ENCODE measurements around the gene PLA2G10. TPM values are rescaled to one million over a fixed set of nuclear protein-coding genes. Genes with fewer than 3 reads are reported as not detected.

Gene PLA2G10
- total and polyA plus RNA-seq, 2 of the 13 experiments (the other 11 are each of a cell fraction or from before 2014, with no cell fraction given): not detected

DNA sequence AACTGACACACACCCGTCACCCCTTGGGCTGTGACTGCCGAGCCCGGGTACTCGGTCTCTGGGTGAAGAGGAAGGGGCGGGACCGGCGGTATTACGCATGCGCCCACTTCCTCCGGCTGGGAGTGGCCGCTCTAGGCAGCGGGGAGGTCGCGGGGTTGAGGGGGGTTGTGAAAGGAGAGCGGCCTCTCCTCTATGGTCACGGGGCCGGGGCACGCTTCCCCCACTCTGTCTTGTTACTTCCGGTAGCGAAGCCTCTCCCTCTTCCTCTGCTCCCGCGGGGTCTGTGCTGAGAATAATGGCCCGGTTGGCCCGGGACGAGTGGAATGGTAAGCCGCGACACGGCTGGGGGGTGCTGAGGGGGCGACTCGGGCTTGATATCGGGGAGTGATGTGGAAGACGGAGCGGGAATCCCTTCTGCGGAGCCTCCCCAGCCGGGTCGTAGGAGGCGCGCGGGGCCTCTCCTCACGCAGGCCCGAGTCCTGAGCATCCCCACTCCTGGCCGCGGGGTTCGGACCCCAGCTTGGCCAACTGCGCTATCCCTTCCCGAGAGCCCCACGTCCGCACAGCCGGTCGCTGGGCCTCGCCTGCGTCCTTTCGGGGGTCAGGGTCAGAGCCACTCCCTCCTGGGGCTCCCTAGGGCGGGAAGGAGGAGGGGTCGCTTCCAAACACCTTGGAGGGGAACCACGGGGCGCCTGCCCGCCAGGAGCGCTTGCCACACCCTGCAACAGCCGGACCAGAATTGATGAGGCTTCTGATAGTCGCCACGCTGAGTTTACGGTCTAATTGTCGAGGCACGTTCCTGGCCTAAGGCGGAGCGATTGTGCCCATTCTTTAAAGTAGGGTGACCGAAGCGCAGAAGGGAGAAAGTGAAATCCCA, 61.2 kb downstream of the PLA2G10 start, which contains the start of gene BFAR (continued):
- TF ChIP-seq ZBTB20 (CRISPR knock-in tag; IDR thresholded peaks at IDR 0.05; ENCODE audit: borderline replicate concordance, low read depth) (peak; percentile 47; the same call in 1 of the 2 replicates), CHCHD3 (CRISPR knock-in tag; IDR thresholded peaks at IDR 0.05) (peak; percentile 72; the same call in 1 of the 2 replicates), ZBTB8A (CRISPR knock-in tag; IDR thresholded peaks at IDR 0.05; ENCODE audit: borderline replicate concordance, low read depth) (no peak), ZNF446 (CRISPR knock-in tag; IDR thresholded peaks at IDR 0.05) (no peak; the same call in 1 of the 2 replicates), IKZF1 (IDR thresholded peaks at IDR 0.05) (no peak), U2AF2 (IDR thresholded peaks at IDR 0.05; ENCODE audit: low read depth, low read length) (0 out of 2 replicates have a peak, but pooled peaks have one; percentile 73), STAT5B (CRISPR knock-in tag; IDR thresholded peaks at IDR 0.05) (peak; percentile 74; the same call in 1 of the 2 replicates), ETV6 (CRISPR knock-in tag; conservative IDR thresholded peaks at IDR 0.05) (no peak; the same call in 1 of the 2 replicates), ZBTB3 (CRISPR knock-in tag; IDR thresholded peaks at IDR 0.05; ENCODE audit: borderline replicate concordance, low read depth) (peak; percentile 91; the same call in 1 of the 2 replicates), HOXA7 (CRISPR knock-in tag; IDR thresholded peaks at IDR 0.05) (no peak), RXRB (CRISPR knock-in tag; IDR thresholded peaks at IDR 0.05; ENCODE audit: borderline replicate concordance) (peak; percentile 89), ZFX (CRISPR knock-in tag; IDR thresholded peaks at IDR 0.05; ENCODE audit: low read depth) (peak; percentile 97), SOX6 (IDR thresholded peaks at IDR 0.05) (no peak), SOX6 (CRISPR knock-in tag; IDR thresholded peaks at IDR 0.05) (peak; percentile 81), ZNF317 (CRISPR knock-in tag; IDR thresholded peaks at IDR 0.05) (peak; percentile 66; the same call in 1 of the 2 replicates), MTF1 (CRISPR knock-in tag; IDR thresholded peaks at IDR 0.05) (peak; percentile 49; the same call in 1 of the 2 replicates), PHF20 (CRISPR knock-in tag; IDR thresholded peaks at IDR 0.05) (peak; percentile 95), PRMT3 (CRISPR knock-in tag; IDR thresholded peaks at IDR 0.05; ENCODE audit: borderline replicate concordance, low read depth) (no peak), ZNF230 (CRISPR knock-in tag; IDR thresholded peaks at IDR 0.05) (peak; percentile 57; the same call in 1 of the 2 replicates), NCOA5 (CRISPR knock-in tag; IDR thresholded peaks at IDR 0.05) (no peak), DPF2 (CRISPR knock-in tag; IDR thresholded peaks at IDR 0.05; ENCODE audit: borderline replicate concordance, low read depth) (no peak)
- TF ChIP-seq, protein P1, sequence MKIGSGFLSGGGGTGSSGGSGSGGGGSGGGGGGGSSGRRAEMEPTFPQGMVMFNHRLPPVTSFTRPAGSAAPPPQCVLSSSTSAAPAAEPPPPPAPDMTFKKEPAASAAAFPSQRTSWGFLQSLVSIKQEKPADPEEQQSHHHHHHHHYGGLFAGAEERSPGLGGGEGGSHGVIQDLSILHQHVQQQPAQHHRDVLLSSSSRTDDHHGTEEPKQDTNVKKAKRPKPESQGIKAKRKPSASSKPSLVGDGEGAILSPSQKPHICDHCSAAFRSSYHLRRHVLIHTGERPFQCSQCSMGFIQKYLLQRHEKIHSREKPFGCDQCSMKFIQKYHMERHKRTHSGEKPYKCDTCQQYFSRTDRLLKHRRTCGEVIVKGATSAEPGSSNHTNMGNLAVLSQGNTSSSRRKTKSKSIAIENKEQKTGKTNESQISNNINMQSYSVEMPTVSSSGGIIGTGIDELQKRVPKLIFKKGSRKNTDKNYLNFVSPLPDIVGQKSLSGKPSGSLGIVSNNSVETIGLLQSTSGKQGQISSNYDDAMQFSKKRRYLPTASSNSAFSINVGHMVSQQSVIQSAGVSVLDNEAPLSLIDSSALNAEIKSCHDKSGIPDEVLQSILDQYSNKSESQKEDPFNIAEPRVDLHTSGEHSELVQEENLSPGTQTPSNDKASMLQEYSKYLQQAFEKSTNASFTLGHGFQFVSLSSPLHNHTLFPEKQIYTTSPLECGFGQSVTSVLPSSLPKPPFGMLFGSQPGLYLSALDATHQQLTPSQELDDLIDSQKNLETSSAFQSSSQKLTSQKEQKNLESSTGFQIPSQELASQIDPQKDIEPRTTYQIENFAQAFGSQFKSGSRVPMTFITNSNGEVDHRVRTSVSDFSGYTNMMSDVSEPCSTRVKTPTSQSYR (CRISPR knock-in tag; IDR thresholded peaks at IDR 0.05; ENCODE audit: borderline replicate concordance): peak; percentile 87
- TF ChIP-seq, protein P2, sequence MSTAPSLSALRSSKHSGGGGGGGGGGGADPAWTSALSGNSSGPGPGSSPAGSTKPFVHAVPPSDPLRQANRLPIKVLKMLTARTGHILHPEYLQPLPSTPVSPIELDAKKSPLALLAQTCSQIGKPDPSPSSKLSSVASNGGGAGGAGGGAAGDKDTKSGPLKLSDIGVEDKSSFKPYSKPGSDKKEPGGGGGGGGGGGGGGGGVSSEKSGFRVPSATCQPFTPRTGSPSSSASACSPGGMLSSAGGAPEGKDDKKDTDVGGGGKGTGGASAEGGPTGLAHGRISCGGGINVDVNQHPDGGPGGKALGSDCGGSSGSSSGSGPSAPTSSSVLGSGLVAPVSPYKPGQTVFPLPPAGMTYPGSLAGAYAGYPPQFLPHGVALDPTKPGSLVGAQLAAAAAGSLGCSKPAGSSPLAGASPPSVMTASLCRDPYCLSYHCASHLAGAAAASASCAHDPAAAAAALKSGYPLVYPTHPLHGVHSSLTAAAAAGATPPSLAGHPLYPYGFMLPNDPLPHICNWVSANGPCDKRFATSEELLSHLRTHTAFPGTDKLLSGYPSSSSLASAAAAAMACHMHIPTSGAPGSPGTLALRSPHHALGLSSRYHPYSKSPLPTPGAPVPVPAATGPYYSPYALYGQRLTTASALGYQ (CRISPR knock-in tag; IDR thresholded peaks at IDR 0.05): peak; percentile 89; the same call in 1 of the 2 replicates

Measured in HepG2 (cell line).